Central memory CD4-positive, alpha-beta T cell (primary cell): ENCODE results near the gene E2F3.

Experiments used
- DNase-seq: peaks from one replicate; pipeline ENCODE4 v3.0.0; 2022
- total RNA-seq, 3 experiments: gene quantifications; one replicate each; lab custom pipeline; 2026; lab: John Stamatoyannopoulos, UW

E2F3 gene
- 14.7 to 83.1 (median 42.5) reads per million in 3 experiments for total RNA-seq

DNA sequence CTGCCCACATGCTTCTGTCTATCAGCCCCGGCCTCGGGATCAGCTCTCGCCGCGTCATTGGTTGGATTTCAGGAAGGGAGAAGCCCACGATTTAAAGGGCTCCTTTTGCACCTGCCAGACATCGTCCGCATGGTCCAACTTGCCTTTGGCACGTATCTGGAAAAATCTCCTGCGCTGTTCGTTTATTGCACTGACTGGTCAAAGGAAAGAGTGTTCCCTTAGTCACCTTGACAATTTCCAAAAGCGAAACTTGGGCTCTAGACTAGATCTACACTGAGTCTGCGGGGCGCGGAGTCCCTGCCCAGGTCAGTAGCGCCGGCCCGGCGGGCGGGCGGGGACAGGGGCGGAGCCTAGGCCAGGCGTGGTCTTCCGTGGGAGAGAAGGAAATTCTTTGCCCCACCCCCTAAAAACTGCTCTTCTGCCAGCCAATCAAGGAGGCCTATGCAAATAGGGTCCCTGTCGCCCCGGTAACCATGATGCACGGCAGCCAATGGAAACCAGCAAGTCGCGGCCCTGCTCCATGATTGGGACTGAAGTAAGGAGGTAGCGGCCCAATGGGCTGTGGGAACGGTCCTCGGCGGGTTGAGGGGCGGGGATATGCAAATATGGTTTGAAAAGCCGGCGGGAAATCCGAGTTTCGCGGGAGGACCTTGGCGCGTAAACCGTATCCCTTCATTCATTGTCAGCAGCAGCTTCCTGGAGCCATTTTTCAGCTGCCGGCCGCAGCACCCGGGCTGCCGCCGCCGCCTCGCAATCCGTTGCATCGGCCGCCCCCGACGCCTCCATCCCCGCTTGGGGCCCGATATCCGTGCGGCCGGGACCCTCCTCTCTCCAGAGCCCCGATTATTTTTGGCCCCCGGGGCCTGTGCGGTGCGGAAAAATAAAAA is at the start of gene E2F3:
Gene E2F3, plus strand, starts transcription at position 675 of the 887 bp plus-strand sequence. CDS start 354 bp downstream, outside the sequence.
- DNase-seq = peak; percentile 99

DNA sequence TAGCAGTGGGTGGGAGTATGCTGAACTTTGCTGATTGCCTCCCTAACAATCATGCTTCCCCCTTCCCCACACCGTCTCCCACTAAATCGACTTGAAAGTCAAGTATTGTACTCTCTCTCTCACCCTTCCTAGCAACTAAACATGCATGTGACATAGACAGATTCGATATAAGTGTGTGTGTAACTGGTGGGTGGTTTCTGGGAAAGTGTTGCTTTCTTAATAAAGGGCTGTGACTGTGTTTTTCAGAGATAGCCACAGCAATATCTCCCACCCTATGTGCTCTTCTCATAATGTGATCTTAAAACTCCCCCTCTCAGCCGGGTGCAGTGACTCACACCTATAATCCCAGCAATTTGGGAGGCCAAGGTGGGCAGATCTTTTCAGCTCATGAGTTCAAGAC is 49.3 kb upstream of the E2F3 start:
- no peak for DNase-seq

DNA sequence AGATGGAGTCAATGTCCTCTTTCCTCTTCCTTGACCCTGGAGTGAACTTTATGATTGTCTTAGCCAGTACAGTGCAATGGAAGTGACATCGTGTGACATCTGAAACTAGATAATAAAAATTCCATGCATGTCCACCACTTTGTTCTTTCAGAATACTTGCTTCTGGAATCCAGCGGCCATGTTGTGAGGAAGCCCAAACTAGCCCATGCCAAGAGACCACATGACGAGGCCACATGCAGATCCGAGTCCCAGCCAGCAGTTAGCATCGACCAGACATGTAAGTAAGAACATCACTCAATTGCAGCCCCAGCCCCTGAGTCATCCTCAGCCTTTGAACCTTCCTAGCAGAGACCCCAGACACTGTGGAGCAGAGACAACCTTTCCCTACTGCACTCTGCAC is 48.5 kb upstream of the E2F3 start:
- DNase-seq = no peak

DNA sequence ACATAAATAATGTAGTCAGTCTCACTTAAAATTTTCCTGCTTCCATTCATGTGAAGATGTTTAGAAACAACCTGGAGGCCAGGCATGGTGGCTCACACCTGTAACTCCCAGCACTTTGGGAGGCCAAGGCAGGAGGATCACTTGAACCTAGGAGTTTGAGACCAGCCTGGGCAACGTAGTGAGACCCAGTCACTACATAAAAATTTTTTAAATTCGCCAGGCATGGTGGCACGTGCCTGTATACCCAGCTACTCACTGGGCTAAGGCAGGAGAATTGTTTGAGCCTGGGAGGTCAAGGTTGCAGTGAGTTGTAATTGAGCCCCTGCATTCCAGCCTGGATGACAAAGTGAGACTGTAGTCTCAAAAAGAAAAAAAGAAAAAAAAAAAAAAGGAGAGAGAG is 47.3 kb upstream of the E2F3 start:
- no peak for DNase-seq

DNA sequence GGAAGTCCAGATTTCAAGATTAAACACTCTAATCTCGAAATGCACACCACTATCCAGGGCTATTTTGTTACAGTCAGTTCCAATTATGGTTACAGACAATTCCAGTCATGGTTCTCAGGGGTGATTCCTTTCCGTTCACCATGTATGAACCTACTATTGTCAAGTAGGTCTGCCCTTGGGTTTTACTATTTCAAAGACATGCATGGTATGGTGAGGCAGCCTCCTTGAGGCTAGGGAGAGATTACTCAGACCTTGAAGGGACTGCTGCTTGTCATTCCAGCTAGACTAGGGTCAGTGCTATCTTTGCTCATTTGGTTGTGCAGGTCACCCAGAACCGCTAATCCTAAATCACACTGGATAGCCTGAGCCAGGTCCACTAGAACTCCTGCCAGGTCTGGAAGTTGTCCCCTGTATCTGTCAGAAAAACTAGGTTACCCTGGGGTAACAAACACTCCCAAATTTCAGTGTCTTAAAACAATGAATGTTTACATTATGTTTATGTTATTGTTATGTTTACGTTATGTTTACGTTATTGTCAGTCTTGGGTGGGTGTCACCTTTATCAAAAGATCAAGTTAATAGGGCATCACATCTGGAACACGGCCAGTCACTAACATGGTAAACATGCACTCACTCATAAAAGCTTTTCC is 41.1 kb upstream of the E2F3 start:
- DNase-seq = no peak

DNA sequence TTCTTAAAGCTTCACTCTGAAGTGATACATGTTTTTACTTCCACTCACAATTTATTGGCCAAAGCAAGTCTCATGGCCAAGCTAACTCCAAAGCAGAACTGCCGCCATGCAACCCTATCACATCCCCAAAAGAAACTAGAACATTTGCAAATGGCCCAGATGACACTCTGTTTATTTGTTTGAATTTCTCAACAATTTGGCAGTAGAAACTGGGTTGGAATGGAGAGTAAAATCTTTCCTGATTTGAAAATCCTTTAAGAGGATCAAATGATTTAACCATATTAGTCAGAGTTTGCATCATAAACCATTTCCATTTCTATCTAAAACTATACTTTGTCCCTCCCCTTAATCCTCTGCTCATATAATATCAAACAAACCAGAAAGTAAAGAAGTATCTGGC is 39.1 kb upstream of the E2F3 start:
- no peak for DNase-seq

DNA sequence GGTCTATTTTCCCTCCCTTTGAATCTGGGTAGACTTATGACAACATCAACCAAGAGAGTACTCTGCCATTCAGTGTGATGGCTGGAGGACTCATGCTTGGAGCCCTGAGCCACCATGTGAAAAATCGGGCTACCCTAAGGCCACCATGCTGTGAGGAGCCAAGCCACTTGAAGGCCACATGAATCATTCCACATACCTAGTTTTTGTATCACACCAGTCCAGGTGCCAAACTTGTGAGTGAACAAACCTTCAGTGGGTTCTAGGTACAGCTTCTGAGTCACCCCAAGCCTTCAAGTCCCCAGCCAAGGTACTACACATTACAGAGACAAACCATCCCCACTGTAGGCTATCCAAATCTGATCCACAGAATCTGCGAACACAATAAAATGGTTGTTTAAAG is 37.4 kb upstream of the E2F3 start:
- no peak for DNase-seq

DNA sequence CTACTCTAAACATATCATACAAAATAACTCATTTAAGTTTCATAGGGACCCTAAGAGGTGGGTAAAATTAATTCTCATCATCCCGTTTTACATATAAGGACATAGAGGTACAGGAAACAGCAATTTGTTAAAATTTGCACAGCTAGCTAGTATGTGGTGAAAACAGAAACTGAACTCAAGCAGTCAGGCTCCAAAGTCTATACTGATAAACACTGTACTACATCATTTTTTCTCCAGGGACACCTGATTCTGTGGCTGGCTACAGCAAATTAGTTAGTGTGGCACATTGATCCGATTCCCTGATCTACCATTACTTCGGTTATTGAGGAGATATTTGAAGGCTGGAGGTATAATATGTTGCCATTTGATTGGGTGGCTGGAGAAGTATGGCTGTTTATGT is 36.2 kb upstream of the E2F3 start:
- DNase-seq = no peak

DNA sequence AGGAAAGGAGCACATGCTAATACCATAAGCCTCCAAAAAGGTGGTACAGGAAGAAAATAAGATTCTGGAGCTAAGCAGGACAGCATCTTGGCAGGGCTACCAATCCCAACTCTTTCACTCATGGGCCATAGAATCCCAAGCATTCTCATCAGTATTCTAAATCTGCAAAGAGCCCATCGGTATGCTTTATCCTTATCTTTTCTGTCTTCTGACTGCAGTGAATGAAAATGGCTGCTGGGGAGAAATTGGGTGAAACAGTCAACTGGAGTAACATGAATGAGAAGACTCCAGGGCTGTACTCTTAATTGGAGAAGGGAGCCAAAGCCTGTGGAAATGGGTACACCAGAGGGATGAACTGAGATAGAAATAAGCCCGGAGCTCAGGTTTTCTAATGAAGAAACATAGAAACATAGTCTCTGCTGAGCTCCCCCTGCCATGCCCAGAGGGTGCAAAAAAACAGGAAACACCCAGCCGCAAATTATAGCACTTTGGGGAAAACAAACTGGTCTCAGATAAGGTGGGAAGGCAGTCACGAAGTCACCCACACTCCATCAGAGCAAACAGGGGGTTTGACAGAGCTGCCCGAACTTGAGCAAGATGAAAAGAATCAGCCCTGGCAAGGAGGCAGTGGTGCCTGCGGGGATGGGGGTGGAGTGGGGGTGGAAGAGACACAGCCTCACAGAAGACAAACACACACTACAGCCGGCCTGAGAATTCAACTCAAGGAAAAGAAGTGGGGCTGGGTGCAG is 35.4 kb upstream of the E2F3 start:
- DNase-seq = peak; percentile 30

DNA sequence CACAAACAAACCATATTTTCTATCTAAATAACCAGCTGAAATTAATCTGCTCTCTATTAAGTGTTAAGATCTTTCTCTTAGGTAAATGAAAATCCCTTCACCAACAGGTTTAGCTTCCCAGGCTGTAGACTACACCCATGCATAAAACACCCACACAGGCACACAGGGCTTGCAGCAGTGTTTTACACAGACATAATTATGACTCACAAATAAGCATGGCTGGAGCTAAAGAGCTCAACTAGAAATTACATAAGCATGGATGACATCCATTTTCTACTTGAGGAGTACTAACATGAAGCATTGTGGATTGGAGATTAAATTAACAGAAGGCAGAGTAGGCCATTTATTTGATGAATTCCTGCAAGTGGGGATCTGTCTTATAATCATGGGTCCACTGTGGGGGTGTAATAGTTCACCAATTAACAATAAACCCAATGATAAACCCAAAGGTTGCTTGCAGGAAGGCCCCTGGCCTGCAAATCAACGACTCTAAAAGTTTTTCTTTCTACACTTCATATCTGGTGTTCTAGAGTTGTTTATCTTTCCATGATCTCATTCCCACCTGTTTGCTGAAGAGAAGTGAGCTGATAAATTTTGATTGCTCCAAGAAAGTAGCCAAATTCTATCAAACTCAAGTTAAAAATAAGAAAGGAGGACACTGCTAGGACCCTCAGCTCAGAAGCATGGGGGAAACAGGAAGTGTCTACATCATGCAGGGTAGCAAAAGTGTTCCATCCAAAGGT is 33.8 kb upstream of the E2F3 start:
- no peak for DNase-seq

DNA sequence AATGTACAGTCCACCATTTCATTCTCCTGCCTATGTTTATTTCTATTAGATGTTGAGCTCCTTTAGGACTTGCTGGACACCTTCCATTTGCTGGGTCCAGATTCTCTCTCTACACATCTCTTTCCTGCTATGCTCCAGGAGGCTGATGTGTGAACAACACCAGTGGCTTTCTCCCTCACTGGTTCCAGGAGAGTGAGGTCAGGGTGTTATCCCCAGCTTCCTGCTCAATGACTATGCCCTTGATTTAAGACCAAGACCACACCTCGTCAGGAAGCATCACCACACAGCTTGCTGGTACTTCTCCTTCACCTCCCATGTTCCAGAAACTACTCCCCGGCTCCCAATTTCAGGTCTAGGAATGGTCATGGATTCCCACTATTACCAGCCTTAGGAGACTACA is 31.3 kb upstream of the E2F3 start:
- DNase-seq = no peak

DNA sequence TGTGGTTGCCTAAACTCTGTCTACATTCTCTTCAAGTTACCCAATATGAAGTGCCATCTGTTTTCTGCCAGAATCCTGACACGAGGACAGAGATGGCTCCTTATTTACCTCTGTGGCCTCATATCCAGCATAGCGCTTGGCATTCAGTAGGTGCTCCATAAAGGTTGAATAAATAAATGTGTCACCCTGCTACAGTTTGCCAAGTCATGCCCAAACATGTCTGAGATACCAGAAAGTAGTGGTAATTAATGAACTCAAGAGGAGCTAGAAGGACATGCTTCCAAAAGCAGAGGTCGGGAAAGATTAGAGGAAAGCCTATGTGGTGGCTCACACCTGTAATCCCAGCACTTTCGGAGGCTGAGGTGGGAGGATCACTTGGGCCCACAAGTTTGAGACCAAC is 30.9 kb upstream of the E2F3 start:
- no peak for DNase-seq

DNA sequence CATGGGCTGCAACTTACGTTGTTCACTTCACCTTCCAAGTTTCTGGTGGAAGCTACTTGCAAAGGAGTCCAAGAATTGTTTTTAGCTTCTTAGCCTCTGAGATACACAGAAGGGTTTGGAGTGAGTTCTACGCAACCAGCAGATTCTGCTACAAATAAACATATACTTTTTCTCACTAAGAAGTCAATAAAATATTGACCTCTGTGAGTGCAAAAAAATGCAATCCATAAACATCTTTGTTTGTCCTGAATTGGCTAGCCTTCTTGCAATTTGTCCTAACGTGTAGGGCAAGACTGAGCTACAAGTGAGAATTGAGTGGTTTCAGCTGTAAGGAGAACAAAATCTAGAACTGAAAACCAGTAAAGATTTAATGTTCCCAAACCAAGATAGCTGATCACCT is 26.2 kb upstream of the E2F3 start:
- DNase-seq = no peak

DNA sequence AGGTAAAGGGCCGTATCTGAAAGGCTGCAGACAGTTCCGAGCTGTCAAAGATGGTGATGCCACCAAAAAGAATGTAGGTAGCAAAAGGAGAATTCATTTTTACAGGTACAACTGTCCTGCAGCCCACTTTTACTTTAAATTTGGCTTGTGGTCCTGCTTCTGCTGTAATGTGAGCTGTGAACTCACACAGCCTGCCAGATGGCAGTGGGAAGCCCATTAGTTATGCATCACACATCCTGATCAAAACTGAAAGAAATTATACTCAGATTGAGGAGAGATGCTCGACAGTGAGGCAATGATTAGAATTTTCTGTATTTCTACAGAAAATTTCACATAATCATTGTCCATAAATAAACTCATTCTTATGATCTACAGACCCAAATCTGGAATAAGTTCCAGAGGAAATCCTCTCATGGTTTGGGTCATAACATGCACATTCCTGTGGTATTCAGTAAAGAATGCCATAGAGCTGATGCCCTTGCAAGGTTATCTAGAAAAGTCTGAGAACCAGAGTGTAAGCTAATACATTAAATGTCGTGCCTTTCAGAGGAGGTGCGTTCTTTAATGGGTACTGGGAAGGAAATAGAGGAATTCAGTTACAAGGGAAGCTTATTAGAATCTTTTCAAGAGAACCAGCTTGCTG is 23.9 kb upstream of the E2F3 start:
- no peak for DNase-seq

DNA sequence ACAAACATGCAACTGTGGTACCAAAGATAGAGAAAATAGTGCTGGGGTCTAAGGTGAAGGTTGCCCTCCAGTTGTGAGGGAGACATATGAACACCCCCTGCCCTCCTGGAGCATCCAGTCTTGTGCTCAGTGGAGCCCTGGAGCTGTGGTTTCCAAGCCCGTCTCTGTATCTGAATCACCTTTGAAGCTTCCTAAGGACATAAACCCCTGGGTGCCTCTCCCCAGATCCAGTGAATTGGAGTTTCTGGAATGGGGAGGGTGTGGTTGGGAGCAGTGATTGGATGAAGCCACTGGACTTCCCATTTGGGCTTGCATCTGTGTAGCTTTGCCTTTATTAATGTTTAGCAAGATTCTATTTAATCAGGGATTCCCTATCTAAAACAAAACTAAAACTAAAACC is 22.4 kb upstream of the E2F3 start:
- DNase-seq = no peak

DNA sequence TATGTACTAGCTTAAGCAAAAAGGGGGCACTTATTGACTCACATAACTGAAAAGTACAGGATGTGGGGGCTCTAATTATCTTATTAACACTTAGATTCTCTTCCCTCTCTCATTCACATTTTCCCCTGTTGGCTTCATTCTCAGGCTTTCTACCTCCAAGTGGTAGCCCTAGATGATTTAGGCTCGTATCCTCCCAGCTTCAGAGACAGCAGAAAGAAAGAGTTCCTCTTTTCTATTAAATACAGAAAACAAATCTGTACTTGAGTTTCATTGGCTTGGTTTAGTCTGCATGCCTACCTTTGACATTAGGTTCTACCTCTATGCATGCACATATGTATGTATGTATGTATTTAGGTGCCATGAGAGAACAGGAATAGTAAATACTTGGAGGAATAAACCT is 15.5 kb upstream of the E2F3 start:
- DNase-seq = no peak

DNA sequence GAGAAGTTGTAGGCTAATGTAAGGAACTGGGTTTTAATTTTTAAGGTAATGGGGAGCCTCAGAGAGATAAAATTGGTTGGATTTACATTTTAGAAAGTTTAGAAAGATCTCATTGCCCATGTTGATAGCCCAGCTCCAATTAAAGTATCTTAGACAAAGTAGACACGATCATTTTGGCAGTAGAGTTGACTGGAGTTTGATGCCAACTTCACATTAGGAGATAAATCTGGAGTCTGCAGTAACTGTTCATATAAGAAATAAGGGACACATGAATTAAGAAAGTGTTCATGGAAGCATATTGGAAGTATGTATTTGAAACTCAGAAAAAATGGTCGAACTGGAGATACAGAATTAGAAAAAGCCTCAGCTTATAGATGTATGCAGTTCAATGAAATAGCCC is 12.6 kb upstream of the E2F3 start:
- DNase-seq = no peak

DNA sequence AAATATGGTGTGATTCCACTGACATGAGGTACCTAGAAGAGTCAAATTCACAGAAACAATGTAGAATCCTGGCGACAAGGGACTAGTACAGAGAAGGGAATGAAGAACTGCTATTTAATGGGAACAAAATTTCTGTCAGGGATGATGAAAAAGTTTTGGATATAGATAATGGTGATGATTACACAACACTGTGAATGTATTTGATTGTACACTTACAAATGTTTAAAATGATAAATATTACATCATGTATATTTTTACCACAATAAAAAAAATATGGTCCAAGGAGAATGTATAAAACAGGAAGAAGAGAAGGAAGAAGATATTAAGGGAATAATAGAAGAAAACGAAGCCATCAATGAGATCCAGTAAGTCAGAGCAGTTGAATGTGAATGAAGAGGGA is 8.4 kb upstream of the E2F3 start:
- no peak for DNase-seq

DNA sequence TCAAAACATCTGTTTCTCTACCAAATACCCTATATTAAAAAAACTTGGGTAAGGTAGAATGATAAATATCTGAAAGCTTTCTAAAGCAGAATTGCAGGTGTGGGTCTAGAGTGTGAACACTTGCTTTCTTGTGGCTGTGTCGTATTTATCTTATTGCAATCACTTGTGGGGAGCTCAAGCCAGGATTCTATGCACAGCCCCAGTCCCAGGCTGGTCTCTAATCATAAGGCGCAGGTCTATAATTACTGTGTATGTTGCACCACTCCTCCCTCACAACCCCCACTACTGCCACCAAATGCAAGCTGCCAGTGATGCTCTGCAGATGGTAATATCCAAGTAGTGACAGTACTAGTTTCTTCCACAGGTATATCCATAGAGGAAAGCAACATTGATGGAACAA is 2.2 kb upstream of the E2F3 start:
- no peak for DNase-seq

DNA sequence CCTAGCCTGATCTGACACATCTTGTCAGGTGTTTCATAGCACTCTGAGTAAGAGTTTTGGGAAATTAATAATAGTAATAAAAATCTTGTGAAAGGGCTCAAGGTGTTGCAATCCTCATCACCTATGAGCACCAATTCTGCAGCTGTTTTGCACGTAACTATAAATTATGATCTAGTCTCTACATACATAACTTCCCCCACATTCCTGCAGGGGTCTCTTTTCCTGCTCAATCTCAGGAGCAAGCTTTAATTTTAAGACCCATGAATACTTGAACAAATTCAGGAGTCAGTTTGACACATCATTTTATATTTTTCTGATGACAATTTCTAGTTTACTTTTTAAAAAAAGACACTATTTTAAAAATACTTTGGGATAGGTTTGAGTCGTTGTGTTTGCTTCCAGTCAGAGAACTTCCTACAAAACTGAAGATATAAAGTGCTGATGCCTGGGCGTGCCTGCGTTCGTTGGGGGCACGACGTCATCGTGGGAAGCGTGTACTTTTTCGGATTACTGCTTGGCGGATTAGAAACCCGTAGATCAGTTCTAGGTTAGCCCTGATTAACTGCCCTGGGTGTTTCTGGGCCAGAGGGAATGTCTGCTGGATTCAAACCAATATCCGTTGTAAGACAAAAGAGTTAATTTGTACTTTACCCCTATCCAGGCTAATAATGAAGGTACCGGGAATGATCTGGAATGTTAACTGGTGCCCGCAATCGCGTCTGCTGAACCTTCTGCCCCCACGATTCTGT is 1.0 kb upstream of the E2F3 start:
- DNase-seq = peak; percentile 23

DNA sequence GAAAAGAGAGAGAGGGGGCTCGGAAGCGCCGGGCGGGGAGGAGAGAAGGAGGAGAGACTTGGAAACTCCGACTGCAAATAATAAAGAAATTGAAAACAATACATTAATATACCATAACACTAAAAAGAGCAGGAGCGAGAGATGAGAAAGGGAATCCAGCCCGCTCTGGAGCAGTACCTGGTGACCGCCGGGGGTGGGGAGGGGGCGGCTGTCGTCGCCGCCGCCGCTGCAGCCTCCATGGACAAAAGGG is 338 bp downstream of the E2F3 start:
- DNase-seq = no peak
